Bronchial epithelial cell (primary cell): Measurements from ENCODE around the gene CAPN1. TPM values are rescaled to one million over a fixed set of nuclear protein-coding genes. Genes with fewer than 3 reads are reported as not detected.
A peak's percentile ranks its signal among the peaks of the same experiment; 100 is the strongest.

Experiments used
- DNase-seq: peaks from one replicate; pipeline ENCODE4 v3.0.0-alpha.2; 2010; ENCODE audit warnings: low read depth
- FAIRE-seq: peaks from 2 replicates; lab custom pipeline; 2011; peaks lifted over from hg19 to GRCh38; lab: Jason Lieb, UNC
- H3K27me3 ChIP-seq: 2 replicates; pipeline ENCODE4 v1.5.1; 2011; ENCODE audit warnings: low read length; ENCODE audit not compliant: control insufficient read depth, insufficient read depth
- H3K36me3 ChIP-seq: 2 replicates; pipeline ENCODE4 v1.5.1; 2011; ENCODE audit warnings: low read length; ENCODE audit not compliant: control insufficient read depth, insufficient read depth
- H3K4me3 ChIP-seq: 2 replicates; pipeline ENCODE4 v1.5.1; 2011; ENCODE audit warnings: mild to moderate bottlenecking, low read depth, low read length, control low read depth
- CTCF ChIP-seq: IDR thresholded peaks from 2 replicates; pipeline ENCODE4 v1.5.1; 2011; ENCODE audit warnings: mild to moderate bottlenecking, moderate library complexity, low read length, control low read depth, inconsistent platforms; ENCODE audit not compliant: insufficient read depth, severe bottlenecking
- total RNA-seq: library from RNA; depleted of rRNA; stranded (reverse); fragments of >200 nt; gene quantifications from 2 replicates; pipeline ENCODE4 v1.2.1, GENCODE V29; 2014

Gene CAPN1
- total RNA-seq, 1 donor from 2014 or later, result 136 TPM

DNA sequence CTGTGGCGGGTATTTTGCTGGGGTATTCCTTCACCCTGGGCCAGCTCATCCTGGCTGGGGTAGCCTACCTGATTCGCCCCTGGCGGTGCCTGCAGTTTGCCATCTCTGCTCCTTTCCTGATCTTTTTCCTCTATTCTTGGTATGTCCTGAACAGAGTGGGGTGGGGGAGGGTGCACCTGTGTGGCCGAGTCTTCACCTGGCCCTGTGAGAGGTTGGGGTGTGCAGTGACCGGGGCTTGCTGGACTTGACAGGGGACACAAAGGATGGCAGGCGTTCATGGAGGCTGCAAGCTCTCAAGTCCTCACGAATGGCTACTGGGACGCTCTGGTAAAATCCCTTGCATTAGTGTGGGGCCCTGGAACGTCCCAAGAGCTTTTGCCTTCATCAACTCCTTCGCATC lies 39.3 kb downstream of the CAPN1 start:
- no peak for DNase-seq

DNA sequence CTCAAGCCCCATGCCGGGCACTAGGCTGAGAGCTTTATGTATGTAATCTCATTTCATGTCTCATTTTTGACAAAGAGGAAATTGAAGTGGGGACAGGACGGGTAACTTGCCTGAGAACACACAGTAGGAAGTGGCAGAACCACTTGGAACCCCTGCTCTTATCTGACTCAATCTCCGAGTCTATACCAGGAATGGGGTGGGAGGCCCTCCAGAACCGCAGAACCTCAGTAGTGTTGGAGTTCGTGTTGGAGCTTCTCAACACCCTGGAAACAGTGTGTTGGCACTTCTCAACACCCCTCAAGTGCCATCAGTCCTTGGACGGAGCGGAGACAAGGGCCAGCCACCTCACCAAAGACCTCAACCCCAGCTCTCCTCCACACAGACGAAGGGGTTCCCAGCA lies 41.3 kb downstream of the CAPN1 start:
- Histone ChIP-seq H3K27me3 (no peaks in the 10 kb centered on the region), H3K4me3 (no peak overlapping the region), H3K36me3 (peaks cover 9% of the 10 kb centered on the region)
- TF ChIP-seq CTCF, result no peak
- DNase-seq (no peak), FAIRE-seq (no peak)

More for the DNA sequence above, 39.3 kb downstream of the CAPN1 start:
- Histone ChIP-seq H3K27me3 (no peaks in the 10 kb centered on the region), H3K36me3 (peaks cover 11% of the 10 kb centered on the region), H3K4me3 (no peak overlapping the region)
- no peak for TF ChIP-seq CTCF
- FAIRE-seq, result no peak

DNA sequence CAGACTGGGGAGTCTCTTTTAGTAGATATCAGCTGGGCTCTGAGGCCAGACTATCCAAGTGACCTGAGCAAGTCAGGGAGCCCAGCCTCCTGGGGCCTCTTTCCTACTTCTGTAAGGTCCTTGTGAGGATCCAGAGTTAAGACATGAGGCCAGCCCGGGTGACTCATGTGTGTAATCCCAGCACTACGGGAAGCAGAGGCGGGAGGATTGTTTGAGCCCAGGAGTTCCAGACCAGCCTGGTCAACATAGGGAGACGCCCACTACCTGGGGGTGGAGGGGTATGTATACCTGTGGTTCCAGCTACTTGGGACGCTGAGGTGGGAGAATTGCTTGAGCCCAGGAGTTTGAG lies 43.2 kb downstream of the CAPN1 start:
- no peak for TF ChIP-seq CTCF
- H3K4me3 ChIP-seq, result no peak overlapping the region
- peaks cover 7% of the 10 kb centered on the region for H3K36me3 ChIP-seq
- FAIRE-seq (no peak), DNase-seq (peak; percentile 88)
- H3K27me3 ChIP-seq, result no peaks in the 10 kb centered on the region

DNA sequence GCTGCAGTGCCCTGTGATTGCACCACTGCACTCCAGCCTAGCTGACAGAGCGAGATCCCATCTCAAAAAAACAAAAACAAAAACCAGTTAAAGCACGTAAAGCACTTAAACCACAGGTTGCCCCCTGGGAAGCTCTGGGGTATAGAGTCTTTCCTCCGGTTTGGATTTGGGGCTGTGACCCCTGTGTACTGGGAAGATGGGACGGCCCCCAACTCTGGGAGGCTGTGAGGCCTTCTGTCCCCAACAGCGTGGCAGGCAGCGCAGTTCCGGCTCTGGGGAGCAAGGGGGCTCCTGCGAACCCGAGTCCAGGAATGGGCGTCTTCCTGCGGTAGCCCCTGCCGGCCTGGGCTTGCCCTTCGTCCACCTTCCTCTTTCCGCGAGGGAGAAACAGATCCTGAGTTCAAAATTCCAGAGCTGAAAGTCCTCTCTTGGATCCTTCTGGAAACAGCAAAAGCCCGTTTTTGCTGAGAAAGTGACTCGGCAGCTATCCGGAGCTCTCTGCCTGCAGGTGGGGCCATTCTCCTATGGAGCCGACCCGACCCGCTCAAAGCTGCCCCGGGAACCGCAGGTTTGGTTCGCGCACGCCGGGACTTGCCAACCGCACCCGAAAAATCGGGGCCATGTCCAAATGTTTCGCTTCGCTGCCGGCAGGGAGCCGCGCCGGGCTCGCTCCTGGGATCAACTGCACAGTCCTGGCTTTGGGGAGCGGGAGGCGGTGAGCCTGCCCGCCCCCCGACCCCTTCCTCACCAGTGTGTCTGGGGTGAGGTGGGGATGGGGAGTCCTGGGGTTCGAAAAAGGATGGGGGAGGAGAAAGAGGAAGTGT lies 43.8 kb downstream of the CAPN1 start:
- peak overlapping the region; percentile 37 for H3K4me3 ChIP-seq
- no peaks in the 10 kb centered on the region for H3K27me3 ChIP-seq
- DNase-seq (peak; percentile 69), FAIRE-seq (no peak)
- TF ChIP-seq CTCF, result peak; percentile 66
- peaks cover 7% of the 10 kb centered on the region for H3K36me3 ChIP-seq

DNA sequence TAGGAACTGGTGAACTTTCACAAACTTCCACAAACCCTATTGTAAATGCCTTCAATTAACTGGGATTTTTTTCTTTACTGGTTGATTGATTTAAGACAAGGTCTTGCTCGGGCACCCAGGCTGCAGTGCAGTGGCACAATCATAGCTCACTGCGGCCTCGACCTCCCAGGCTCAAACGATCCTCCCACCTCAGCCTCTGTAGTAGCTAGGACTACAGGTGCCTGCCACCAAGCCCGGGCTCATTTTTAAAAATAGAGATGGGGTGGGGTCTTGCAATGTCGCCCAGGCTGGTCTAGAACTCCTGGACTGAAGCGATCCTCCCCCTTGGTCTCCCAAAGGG lies 44.3 kb downstream of the CAPN1 start:
- TF ChIP-seq CTCF, result no peak
- DNase-seq (no peak), FAIRE-seq (no peak)
- H3K36me3 ChIP-seq, result peaks cover 5% of the 10 kb centered on the region
- peak overlapping the region; percentile 37 for H3K4me3 ChIP-seq
- H3K27me3 ChIP-seq, result no peaks in the 10 kb centered on the region

DNA sequence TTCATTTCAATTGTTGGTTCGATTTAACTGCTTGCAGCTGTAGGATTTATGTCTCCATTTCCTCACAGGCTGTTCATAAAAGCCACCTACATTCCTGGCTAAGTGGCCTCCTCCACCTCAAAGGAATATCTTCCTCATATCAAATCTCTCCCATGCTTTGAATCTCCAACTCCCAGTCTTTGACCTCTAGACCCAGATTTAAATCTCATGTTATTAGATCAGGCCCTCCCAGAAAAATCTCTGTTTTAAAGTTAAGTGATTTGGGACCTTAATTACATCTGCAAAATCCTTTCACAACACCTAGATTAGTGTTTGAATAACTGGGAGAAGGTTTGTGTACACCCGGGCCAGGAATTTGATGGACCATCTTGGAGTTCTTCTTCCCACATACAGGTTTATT lies 46.2 kb downstream of the CAPN1 start:
- Histone ChIP-seq H3K36me3 (peaks cover 5% of the 10 kb centered on the region), H3K4me3 (no peak overlapping the region), H3K27me3 (no peaks in the 10 kb centered on the region)
- no peak for TF ChIP-seq CTCF
- DNase-seq (no peak), FAIRE-seq (no peak)
